GM12878 (cell line): ENCODE measurements around the gene ANK2.

Experiments
- TF ChIP-seq, protein P1 (sequence below), 3 experiments: IDR thresholded peaks in 2 of 3; conservative IDR thresholded peaks in 1 of 3; 2 replicates each; pipeline ENCODE4 v1.5.1; 2011; ENCODE audit warnings: low read depth in 3 of 3, low read length in 3 of 3, mild to moderate bottlenecking in 3 of 3, control low read depth in 2 of 3, moderate library complexity in 2 of 3, inconsistent platforms in 1 of 3, mixed read lengths in 1 of 3; ENCODE audit not compliant: control insufficient read depth in 2 of 3, insufficient read depth in 1 of 3; ENCODE audit errors: extremely low read depth in 1 of 3
- TF ChIP-seq, protein P2 (sequence below): IDR thresholded peaks from 2 replicates; pipeline ENCODE4 v1.6.1; 2012; ENCODE audit warnings: mild to moderate bottlenecking, low read depth, low read length

GRCh38 chr4:113043591-113043990 is 5.9 kb upstream of the ANK2 start:
- TF ChIP-seq, protein P1, sequence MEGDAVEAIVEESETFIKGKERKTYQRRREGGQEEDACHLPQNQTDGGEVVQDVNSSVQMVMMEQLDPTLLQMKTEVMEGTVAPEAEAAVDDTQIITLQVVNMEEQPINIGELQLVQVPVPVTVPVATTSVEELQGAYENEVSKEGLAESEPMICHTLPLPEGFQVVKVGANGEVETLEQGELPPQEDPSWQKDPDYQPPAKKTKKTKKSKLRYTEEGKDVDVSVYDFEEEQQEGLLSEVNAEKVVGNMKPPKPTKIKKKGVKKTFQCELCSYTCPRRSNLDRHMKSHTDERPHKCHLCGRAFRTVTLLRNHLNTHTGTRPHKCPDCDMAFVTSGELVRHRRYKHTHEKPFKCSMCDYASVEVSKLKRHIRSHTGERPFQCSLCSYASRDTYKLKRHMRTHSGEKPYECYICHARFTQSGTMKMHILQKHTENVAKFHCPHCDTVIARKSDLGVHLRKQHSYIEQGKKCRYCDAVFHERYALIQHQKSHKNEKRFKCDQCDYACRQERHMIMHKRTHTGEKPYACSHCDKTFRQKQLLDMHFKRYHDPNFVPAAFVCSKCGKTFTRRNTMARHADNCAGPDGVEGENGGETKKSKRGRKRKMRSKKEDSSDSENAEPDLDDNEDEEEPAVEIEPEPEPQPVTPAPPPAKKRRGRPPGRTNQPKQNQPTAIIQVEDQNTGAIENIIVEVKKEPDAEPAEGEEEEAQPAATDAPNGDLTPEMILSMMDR (IDR thresholded peaks at IDR 0.05 in 2 of 3, conservative IDR thresholded peaks at IDR 0.05 in 1 of 3; ENCODE audit: control insufficient read depth in 2 of 3, extremely low read depth in 1 of 3, insufficient read depth in 1 of 3, low read depth in 3 of 3, low read length in 3 of 3), result no peak
- TF ChIP-seq, protein P2, sequence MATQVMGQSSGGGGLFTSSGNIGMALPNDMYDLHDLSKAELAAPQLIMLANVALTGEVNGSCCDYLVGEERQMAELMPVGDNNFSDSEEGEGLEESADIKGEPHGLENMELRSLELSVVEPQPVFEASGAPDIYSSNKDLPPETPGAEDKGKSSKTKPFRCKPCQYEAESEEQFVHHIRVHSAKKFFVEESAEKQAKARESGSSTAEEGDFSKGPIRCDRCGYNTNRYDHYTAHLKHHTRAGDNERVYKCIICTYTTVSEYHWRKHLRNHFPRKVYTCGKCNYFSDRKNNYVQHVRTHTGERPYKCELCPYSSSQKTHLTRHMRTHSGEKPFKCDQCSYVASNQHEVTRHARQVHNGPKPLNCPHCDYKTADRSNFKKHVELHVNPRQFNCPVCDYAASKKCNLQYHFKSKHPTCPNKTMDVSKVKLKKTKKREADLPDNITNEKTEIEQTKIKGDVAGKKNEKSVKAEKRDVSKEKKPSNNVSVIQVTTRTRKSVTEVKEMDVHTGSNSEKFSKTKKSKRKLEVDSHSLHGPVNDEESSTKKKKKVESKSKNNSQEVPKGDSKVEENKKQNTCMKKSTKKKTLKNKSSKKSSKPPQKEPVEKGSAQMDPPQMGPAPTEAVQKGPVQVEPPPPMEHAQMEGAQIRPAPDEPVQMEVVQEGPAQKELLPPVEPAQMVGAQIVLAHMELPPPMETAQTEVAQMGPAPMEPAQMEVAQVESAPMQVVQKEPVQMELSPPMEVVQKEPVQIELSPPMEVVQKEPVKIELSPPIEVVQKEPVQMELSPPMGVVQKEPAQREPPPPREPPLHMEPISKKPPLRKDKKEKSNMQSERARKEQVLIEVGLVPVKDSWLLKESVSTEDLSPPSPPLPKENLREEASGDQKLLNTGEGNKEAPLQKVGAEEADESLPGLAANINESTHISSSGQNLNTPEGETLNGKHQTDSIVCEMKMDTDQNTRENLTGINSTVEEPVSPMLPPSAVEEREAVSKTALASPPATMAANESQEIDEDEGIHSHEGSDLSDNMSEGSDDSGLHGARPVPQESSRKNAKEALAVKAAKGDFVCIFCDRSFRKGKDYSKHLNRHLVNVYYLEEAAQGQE, result no peak
